Frontal cortex (tissue), 4 donors: ENCODE results near the gene MZB1. TPM values are rescaled to one million over a fixed set of nuclear protein-coding genes. Genes with fewer than 3 reads are reported as not detected.
"Not testable (repeated sequence)": the region's sequence is repeated elsewhere in the genome, so short reads cannot be mapped to it uniquely, and the experiment has no call there.

Source experiments
- DNase-seq, 2 donors: peaks; one replicate each; pipeline ENCODE4 v3.0.0; 2012; ENCODE audit warnings: low spot score in 2 of 2
- FAIRE-seq: peaks from 2 replicates; lab custom pipeline; 2012; peaks lifted over from hg19 to GRCh38; lab: Jason Lieb, UNC
- total RNA-seq: library from RNA; depleted of rRNA; stranded (reverse); fragments of >200 nt; gene quantifications from one replicate; pipeline ENCODE4 v1.2.3, GENCODE V29; 2014
- donor health status: control.
- donor health status: control.
- donor health status: control.

The MZB1 gene
- total RNA-seq, 1 donor from 2014 or later: not detected

GRCh38 chr5:139410993-139411828 is 21.5 kb upstream of the MZB1 start:
- FAIRE-seq (no peak), DNase-seq (no peak)

GRCh38 chr5:139410121-139410992 is 20.6 kb upstream of the MZB1 start:
- no peak for DNase-seq
- FAIRE-seq: no peak

- DNase-seq, FAIRE-seq: not testable (repeated sequence)
These were observed 19.4 kb upstream of the MZB1 start for GRCh38 chr5:139409116-139409515.

DNA sequence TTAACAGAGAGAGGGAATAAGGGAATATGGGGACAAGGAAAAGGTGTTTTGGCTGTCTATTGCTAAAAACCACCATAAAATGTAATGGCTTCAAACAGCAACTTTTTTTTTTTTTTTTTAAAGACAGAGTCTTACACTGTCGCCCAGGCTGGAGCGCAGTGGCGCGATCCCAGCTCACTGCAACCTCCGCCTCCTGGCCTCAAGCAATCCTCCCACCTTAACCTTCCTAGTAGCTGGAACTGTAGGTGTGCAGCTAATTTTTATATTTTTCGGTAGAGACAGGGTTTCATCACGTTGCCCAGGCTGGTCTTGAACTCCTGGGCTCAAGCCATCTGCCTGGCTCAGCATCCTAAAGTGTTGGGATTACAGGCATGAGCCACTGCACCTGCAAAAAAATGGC is 18.5 kb upstream of the MZB1 start:
- FAIRE-seq: no peak

DNA sequence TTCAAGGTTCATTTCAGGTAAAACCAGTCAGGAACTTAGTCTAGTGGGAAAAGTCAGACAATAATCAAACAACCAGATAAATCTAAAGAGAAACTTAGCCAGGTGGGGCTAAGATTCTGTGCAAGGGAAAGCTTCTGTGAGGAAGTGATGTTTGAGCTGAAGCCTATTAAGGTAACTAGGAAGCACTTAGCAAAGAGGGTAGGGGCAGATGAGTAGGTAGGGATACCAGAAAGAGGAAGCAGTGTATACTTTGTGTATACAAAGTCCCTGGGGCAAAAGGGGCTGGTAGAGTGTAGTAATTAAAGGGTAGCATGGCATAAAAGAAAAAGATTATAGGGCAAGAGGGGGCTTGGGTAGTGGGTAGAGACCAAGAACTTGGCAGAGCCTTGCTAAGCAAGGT is 17.8 kb upstream of the MZB1 start:
- FAIRE-seq (no peak), DNase-seq (no peak)

More for the DNA sequence above, 18.5 kb upstream of the MZB1 start:
- no peak for DNase-seq

DNA sequence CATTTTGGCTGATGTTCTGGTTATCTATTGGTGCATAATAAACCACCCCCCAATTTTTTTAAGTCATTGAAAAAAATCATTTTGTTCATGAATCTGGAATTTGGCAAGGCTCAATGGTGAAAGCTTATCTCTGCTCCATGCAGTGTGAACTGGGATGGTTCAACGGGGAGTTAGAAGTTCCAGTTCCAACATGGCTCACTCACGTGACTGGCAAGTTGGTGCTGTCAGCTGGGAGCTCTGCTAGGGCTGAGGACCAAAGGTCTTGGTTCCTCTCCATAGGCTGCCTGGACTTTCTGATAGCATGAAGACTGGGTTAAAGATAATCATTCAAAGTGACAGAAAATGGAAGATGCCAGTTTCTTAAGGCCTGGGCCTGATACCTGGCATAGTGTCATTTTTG is 17.2 kb upstream of the MZB1 start:
- FAIRE-seq: no peak
- DNase-seq: no peak

GRCh38 chr5:139404484-139404840 is 14.7 kb upstream of the MZB1 start:
- FAIRE-seq (no peak), DNase-seq (no peak)

DNA sequence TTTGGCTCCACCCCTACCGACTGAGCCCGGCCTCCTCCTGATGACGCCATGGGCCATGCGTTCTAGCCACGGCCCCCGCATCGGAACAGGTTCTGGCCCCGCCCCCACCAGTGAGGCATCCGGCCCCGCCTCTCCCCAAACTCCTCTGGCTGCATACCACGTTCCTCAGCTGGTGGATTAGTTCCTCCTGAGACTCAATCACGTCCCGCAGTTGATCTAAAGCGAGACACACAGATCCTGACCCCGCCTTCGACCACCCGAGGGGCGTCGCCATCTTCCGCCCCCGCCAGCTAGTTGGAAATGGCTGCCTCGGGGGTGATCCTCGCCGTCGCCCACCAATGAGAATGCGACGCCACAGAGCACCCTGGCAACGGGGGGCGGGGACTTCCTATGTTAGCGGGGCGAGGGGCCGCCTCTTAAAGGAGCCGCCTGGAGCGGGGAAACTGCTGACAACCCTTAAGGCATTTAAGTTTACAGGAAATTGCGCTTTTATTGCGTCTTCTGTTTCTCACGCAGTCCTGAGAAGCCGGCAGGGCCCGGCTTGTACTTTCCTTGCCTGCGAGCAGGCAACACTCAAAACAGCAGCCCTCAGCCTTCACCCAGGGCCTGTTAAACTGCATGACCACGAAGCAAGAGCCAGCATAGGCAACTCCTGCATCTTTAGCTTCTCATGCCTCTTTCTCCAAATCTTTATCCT is 14.2 kb upstream of the MZB1 start, which contains the start of gene SPATA24:
SPATA24 (minus strand) TSS at position 303 of the 697 bp plus-strand sequence; CDS start at position 274, 29 bp downstream.
- DNase-seq (peak; percentile 84 to 93), FAIRE-seq (no peak)

DNA sequence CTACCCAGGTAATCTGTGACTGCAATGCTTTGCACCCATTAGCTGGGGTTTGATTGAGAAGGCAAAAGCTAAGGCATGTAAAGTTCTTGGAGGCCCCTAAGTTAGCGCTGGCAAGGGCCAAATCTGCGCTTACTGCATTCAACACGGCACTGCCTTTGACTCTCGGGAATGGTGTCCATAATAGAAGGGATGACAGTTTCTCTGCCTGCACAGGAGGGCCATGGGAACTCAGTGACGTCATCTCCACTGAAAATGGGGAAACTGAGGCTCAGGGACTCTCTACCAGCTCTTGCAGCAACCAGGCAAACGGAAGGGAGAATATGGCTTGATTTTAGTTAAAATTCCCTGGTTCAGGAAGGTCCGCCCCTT is 13.7 kb upstream of the MZB1 start:
- no peak for FAIRE-seq
- no peak for DNase-seq

DNA sequence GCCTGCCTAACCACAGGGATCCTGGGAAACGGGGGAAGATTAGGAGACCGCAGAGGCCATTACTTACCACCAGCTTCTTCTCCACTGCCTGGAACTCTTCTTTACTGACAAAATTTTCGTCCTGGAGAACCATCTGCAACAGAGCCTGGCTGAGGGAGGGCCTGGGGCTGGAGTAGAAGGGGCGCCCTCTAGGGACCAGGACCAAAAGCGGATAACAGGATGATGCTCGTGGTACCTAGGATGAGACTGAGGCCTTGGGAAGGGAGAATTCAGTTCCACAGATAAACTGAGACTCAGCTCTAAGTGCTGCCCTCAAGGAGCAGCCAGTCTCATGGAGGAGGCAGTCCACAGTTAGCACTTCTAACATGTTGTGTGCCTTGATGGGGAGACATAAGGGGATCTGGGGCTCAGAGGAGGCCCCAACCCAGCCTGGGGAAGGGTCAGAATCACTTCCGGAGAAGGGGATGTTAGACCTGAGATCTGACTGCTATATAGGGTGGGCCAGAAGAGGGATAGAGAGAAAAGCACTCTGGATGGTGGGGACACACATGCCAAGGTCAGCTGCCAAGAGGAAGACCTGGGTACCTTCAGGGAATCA is 12.9 kb upstream of the MZB1 start:
- FAIRE-seq (no peak), DNase-seq (no peak)

DNA sequence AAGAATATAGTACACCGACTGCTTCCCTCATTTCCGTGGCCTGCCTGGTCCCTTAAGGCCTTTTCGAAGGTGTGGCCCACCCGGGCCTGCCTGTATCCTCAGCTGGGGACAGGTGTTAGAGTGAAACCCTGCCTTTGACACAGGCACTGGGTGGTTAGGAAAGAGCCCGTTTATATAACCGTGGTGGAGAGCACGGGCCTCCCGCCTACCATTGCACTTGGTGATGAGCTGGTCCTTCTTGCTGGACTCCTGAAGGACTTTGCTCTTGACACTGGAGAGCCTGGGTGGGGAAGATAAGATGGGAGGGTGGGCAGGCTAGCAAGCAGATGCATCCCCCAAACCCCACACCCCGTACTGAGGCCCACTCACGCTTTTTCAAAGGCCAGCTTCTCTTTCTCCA is 11.8 kb upstream of the MZB1 start:
- no peak for DNase-seq
- no peak for FAIRE-seq

GRCh38 chr5:139399501-139400121 is 9.9 kb upstream of the MZB1 start:
- DNase-seq (no peak), FAIRE-seq (no peak)

GRCh38 chr5:139397921-139398320 is 8.2 kb upstream of the MZB1 start:
- FAIRE-seq (no peak), DNase-seq (no peak)

DNA sequence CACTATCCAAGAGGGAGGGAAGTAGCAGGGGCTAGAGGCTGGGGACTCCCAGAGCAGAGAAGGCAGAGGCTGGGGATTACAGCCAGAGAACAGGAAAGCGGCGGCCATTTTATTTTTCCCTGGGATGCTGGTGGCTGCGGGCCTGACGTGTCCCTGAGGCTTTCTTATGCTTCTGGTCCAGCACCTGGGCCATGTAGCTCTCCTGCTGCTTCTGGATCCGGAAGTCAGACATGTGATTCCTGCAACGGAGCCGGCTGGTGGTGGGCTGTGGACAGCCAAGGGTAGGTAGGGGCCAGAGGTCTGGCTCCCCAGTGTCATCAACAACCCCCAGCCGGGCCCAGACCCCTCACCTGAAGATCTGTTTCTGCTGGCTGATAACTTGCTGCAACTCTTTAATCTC is 7.0 kb upstream of the MZB1 start:
- no peak for FAIRE-seq
- DNase-seq: no peak

DNA sequence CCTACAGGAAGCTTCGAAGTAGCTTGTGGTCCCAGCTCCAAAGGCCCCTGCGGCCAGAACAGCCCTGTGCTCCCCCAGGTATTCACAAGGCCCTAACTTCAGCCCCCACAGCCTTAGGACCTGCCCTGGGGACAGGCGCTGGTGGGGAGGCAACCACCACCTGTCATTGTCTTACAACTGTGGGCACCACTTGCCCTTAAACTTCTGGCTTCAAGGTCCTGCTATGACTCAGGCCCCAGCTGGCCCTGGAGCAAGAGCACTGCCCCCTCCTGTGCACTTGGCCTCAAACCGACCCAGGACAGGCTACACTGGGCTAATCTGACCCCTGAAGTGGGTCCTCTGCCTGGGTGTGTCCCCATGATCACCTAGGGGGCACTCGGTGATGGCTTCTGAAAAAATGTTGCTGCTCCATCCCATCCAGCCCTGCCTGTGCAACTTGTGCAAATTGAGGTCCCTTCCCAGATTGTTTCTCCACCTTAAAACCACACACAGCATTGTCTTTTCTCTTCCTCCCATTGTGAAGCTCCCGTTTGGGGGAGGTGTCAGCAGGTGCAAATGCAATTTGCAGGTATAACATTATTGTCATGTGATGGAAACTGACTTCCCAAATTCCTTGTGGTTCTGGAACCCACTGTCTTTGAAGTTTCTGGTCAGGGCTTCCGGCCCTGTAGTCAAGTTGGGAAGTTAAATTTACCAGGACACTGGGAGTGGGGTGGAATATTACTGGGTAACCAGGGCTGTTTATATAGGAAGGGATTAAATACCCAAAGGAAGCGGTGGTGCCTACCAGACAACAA is 6.3 kb upstream of the MZB1 start:
- FAIRE-seq (no peak), DNase-seq (no peak)

DNA sequence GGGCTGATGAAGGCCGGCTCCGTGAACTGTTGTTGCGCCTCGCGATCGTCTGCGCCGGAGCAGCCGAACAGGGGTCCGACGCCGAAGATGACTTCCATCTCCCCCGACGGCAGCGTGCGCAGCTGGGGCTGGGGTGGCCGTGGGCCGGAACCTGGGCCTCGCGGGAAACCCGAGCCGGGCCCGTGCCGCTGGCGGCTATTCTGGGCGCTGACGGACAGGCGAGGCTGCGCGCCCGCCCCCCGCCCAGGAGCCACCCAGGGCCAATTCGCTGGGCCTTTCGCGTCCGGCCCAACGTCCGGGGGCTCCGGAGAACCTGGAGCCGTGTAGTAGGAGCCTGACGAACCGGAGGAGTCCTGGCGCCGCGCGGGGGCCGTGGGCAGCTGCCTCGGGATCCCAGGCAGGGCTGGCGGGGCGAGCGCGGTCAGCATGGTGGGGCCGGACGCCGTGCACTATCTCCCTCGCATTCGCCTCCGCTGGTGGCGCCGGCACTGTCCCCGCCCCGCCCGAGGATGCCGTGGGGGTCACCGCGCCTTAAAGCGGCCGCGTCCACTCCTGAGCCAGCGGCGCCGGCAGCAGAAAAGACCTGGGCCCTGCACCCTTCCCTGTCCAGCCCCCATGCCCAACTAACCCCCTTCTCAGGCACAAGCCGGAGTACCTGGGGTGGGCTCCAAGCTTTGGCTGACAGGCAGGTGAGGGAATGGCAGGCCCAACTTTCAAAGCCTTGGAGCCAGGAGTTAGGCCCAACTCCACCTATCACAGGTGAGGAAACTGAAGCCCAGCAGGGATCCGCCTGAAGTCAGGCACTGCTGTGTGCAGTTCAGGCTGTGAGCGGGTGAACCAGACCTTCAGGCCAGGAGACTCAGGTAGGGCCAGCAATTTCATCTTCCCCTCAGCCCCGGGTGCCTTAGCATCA is 5.2 kb upstream of the MZB1 start, which contains the start of gene PROB1:
PROB1 (minus strand) TSS at position 451 of the 913 bp plus-strand sequence; CDS start at position 428, 23 bp downstream.
- FAIRE-seq (no peak), DNase-seq (no peak)

GRCh38 chr5:139394123-139394653 is 4.5 kb upstream of the MZB1 start:
- DNase-seq: peak; percentile 65 to 75
- no peak for FAIRE-seq
